ENCODE results near the gene RHBDF2.

DNA sequence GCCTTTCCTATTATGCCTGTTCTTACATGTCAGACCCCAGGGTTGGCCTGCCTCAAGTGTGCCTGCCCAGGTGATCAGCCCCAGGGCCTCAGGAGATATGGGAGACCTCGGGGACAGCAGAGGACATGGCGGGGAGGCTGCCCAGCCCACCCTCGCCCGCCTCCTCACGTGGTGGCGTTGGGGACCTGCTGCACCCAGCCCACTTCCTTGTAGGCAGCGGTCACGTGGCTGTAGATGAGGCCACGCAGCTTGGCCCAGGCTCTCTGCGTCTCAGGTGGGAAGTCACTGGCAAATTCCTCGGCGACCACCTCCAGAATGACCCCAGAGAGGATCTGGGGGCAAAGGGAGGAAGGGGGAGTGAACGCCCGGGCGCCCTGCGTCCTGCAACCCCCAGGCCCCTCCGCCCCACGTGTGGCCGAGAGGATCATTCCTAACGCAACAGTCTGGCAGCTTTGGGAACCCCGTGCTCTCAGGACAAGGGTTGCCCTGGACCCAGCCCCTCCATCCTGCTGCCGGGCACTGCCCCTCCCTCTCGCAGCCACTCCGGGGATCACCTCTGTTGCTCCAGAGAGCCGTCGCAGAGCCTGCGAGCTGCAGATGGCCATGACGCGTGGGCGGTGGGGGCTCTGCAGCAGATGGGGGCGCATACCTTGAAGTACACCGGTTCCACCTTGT is 29.7 kb upstream of the RHBDF2 start:
- TF ChIP-seq POLR2A (IDR thresholded peaks at IDR 0.05) (no peak), EP300 (IDR thresholded peaks at IDR 0.05) (no peak)
